KMS-11 (cell line): ENCODE measurements around the gene TPM2.

Source experiments
- H2AFZ ChIP-seq: fragments of 200-600 bp; sonication (generic); 2 replicates; pipeline ENCODE4 v1.6.1; 2016; ENCODE audit warnings: antibody characterized with exemption, mixed run types, low read depth
- H3K27ac ChIP-seq: fragments of 200-600 bp; sonication (generic); 2 replicates; pipeline ENCODE4 v1.6.1; 2016; ENCODE audit warnings: mild to moderate bottlenecking, mixed run types
- H3K27me3 ChIP-seq: fragments of 200-600 bp; sonication (generic); 2 replicates; pipeline ENCODE4 v1.6.1; 2017; ENCODE audit warnings: mild to moderate bottlenecking, low read depth, mixed run types, moderate library complexity; ENCODE audit not compliant: insufficient read depth
- H3K36me3 ChIP-seq: fragments of 200-600 bp; sonication (generic); 2 replicates; pipeline ENCODE4 v1.6.1; 2017; ENCODE audit warnings: mild to moderate bottlenecking, mixed run types; ENCODE audit not compliant: insufficient read depth
- H3K4me1 ChIP-seq: fragments of 200-600 bp; sonication (generic); 2 replicates; pipeline ENCODE4 v1.6.1; 2016; ENCODE audit warnings: mild to moderate bottlenecking, low read depth, mixed run types; ENCODE audit not compliant: poor library complexity, severe bottlenecking
- H3K4me2 ChIP-seq: fragments of 200-600 bp; sonication (generic); 2 replicates; pipeline ENCODE4 v1.7.0; 2016; ENCODE audit warnings: mild to moderate bottlenecking, mixed run types
- H3K4me3 ChIP-seq: fragments of 200-600 bp; sonication (generic); IDR thresholded peaks from 2 replicates; pipeline ENCODE4 v1.6.1; 2017; ENCODE audit warnings: low read depth, low read length, mixed read lengths; ENCODE audit not compliant: insufficient read depth
- H3K79me2 ChIP-seq: fragments of 200-600 bp; sonication (generic); 2 replicates; pipeline ENCODE4 v1.6.1; 2016; ENCODE audit warnings: low read depth, mixed run types; ENCODE audit not compliant: insufficient read depth
- H3K9ac ChIP-seq: fragments of 200-600 bp; sonication (generic); 2 replicates; pipeline ENCODE4 v1.6.1; 2016; ENCODE audit warnings: mild to moderate bottlenecking, mixed run types
- H4K20me1 ChIP-seq: fragments of 200-600 bp; sonication (generic); 2 replicates; pipeline ENCODE4 v1.6.1; 2016; ENCODE audit warnings: mild to moderate bottlenecking, mixed run types; ENCODE audit not compliant: insufficient read depth
- TF ChIP-seq, protein P1 (sequence below): fragments of 200-600 bp; sonication (generic); conservative IDR thresholded peaks from 2 replicates; pipeline ENCODE4 v1.6.1; 2017; ENCODE audit warnings: low read depth, mild to moderate bottlenecking, antibody characterized with exemption, low read length, moderate library complexity, mixed read lengths

TPM2 gene

DNA sequence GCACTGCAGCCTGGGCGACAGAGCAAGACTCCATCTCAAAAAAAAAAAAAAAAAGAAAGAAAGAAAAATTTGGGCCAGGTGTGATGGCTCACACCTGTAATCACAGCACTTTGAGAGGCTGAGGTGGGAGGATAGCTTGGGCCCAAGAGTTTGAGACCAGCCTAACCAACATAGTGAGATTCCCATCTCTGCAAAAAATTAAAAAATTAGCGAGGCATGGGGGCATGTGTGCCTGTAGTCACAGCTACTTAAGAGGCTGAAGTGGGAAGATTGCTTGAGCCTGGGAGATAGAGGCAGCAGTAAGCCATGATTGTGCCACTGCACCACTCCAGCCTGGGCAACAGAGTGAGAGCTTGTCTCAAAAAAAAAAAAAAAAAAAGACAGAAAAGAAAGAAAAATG is 36.1 kb downstream of the TPM2 start:
- Histone ChIP-seq H3K9ac (no peak overlapping the region), H3K36me3 (no peaks in the 10 kb centered on the region), H3K27me3 (no peaks in the 10 kb centered on the region), H3K4me1 (peaks cover 6% of the 10 kb centered on the region), H3K4me2 (no peak overlapping the region), H3K4me3 (no peak overlapping the region), H3K79me2 (no peaks in the 10 kb centered on the region), H3K27ac (no peak overlapping the region), H2AFZ (no peak overlapping the region), H4K20me1 (no peaks in the 10 kb centered on the region)
- TF ChIP-seq, protein P1, sequence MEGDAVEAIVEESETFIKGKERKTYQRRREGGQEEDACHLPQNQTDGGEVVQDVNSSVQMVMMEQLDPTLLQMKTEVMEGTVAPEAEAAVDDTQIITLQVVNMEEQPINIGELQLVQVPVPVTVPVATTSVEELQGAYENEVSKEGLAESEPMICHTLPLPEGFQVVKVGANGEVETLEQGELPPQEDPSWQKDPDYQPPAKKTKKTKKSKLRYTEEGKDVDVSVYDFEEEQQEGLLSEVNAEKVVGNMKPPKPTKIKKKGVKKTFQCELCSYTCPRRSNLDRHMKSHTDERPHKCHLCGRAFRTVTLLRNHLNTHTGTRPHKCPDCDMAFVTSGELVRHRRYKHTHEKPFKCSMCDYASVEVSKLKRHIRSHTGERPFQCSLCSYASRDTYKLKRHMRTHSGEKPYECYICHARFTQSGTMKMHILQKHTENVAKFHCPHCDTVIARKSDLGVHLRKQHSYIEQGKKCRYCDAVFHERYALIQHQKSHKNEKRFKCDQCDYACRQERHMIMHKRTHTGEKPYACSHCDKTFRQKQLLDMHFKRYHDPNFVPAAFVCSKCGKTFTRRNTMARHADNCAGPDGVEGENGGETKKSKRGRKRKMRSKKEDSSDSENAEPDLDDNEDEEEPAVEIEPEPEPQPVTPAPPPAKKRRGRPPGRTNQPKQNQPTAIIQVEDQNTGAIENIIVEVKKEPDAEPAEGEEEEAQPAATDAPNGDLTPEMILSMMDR: no peak

DNA sequence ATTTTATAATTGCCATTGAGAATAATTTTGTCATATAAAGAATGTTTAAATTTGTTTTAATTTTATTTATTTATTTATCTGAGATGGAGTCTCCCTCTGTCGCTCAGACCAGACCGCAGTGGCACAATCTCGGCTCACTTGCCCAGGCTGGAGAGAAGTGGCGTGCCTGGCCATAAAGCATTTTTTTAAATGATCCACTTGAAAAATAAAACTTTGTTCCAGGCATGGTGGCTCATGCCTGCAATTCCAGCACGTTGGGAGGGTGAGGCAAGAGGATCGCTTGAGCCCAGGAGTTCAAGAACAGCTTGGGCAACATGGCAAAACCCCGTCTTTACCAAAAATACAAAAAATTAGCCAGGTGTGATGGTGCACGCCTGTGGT is 36.9 kb downstream of the TPM2 start:
- no peak overlapping the region for H2AFZ ChIP-seq
- H4K20me1 ChIP-seq: no peaks in the 10 kb centered on the region
- no peak overlapping the region for H3K27ac ChIP-seq
- no peak overlapping the region for H3K9ac ChIP-seq
- no peaks in the 10 kb centered on the region for H3K79me2 ChIP-seq
- H3K4me2 ChIP-seq: no peak overlapping the region
- no peak overlapping the region for H3K4me3 ChIP-seq
- TF ChIP-seq, protein P1: no peak
- H3K27me3 ChIP-seq: no peaks in the 10 kb centered on the region
- H3K36me3 ChIP-seq: no peaks in the 10 kb centered on the region
- peaks cover 7% of the 10 kb centered on the region for H3K4me1 ChIP-seq

DNA sequence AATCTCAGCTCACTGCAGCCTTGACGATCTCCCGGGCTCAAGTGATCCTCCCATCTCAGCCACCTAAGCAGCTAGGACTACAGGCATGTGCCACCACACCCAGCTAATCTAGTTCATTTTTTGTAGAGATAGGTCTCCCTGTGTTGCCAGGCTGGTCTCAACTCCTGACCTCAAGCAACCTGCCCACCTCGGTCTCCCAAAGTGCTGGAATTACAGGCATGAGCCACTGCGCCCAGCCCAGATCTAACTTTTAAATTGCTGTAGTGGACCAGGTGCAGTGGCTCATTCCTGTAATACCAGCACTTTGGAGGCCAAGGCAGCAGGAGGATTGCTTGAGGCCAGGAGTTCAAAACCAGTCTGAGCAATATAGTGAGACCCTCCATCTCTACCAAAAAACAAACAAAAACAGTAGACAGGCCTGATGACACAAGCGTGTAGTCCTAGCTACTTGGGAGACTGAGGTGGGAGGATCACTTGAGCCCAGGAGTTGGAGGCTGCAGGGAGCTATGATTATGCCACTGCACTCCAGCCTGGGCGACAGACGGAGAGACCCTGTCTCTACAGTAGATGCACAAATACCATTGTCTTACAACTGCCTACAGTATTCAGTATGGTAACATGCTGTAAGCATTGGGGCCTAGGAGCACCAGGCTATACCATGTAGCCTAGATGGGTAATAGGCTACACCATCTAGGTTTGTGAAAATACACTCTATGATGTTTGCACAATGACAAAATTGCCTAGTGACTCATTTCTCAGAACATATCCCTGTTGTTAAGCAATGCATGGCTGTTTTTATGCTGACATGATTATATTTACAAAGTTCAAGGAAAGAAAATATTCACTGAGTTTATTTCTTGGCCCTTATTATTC is 37.5 kb downstream of the TPM2 start:
- Histone ChIP-seq H2AFZ (no peak overlapping the region), H4K20me1 (no peaks in the 10 kb centered on the region), H3K79me2 (no peaks in the 10 kb centered on the region), H3K4me1 (peaks cover 9% of the 10 kb centered on the region), H3K27me3 (no peaks in the 10 kb centered on the region), H3K36me3 (no peaks in the 10 kb centered on the region), H3K9ac (no peak overlapping the region), H3K4me2 (no peak overlapping the region), H3K27ac (no peak overlapping the region), H3K4me3 (no peak overlapping the region)
- TF ChIP-seq, protein P1: no peak

DNA sequence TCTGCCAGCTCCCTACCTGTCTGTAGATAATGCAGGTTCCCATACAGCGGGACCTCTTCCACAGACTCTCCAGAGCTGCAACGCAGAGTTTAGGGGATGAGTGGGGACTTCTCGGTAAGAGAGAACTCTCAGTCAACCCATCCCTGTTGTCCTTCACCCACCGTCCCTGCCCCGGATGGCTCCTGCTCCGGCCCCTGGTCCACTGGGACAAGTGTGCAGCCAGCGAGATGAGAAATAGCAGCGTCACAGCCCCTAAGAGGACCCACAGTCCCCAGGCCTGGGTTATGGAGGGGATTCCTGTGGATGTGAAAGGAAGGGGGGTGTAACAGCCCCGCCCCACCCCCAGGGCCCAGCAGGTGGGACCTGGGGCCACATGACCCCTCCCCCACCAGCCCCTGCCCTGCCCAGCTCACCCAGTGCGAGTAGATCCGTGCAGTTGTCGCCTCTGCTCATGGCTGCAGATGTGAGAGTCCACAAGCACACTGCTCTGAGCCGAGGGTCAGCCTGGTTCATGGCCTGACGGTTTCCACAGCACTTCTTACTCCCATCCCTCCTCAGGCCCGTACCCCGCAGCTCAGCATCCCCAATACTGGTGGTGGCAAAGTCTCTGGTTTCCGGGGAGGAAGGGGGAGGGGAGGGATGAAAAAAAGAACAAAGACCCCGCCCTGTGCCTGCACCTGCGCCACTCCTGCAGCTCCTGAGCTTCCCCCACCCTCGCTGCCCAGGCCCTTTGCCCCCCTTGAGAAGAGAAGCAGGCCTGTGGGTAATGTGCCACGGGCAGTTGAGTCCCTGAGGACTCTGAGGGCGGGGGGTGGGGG is 39.2 kb downstream of the TPM2 start, which contains the start of gene SIT1:
Gene SIT1 (minus strand): TSS at position 591 of the 818 bp plus-strand sequence. CDS start 78 bp downstream, at position 513.
- Histone ChIP-seq H2AFZ (no peak within 1 kb of the TSS), H3K9ac (no peak within 1 kb of the TSS), H3K4me2 (no peak within 1 kb of the TSS)

More for the DNA sequence above, 39.2 kb downstream of the TPM2 start, which contains the start of gene SIT1:
- no peaks in the 10 kb centered on the region for H3K79me2 ChIP-seq
- H3K4me1 ChIP-seq: peaks cover 16% of the 10 kb centered on the region
- no peak within 1 kb of the TSS for H3K27ac ChIP-seq
- TF ChIP-seq, protein P1: no peak
- no peaks in the 10 kb centered on the region for H3K27me3 ChIP-seq
- no peaks in the 10 kb centered on the region for H4K20me1 ChIP-seq
- no peaks in the 10 kb centered on the region for H3K36me3 ChIP-seq
- H3K4me3 ChIP-seq: no peak within 1 kb of the TSS
